ENCODE results near the gene METTL26.
A peak's percentile ranks its signal among the peaks of the same experiment; 100 is the strongest.

Gene METTL26

DNA sequence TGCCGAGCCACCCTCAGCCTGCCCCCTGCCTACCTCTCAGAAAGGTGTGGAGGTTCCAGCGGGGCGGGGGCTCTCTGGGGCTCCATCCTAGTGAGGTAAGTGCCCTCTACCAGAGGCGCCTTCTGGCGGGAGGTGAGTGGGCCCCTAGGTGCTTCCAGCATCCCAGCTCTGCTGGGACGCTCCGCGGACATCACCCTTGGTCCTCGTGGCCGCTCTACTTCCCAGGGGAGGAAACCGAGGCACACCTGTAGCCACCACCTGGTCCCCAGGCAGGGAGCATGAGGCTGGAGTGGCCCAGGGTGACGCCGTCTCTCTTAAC, 6.9 kb upstream of the METTL26 start:
- no peak for TF ChIP-seq TEAD4 (IDR thresholded peaks at IDR 0.05)
- no peak for TF ChIP-seq EGR1 (IDR thresholded peaks at IDR 0.05)
- no peak for TF ChIP-seq TAF1 (IDR thresholded peaks at IDR 0.05; ENCODE audit: low read depth)
- no peak for TF ChIP-seq NFIC (IDR thresholded peaks at IDR 0.05)
- TF ChIP-seq MAX (IDR thresholded peaks at IDR 0.05), result no peak
- TF ChIP-seq CREB1 (IDR thresholded peaks at IDR 0.05; ENCODE audit: low read depth), result no peak
- no peak for TF ChIP-seq CEBPB (IDR thresholded peaks at IDR 0.05)
- TF ChIP-seq ZBTB7A (IDR thresholded peaks at IDR 0.05; ENCODE audit: low read depth), result no peak
- no peak for TF ChIP-seq FOXM1 (IDR thresholded peaks at IDR 0.05; ENCODE audit: borderline replicate concordance, low read depth)
- no peak for TF ChIP-seq YY1 (IDR thresholded peaks at IDR 0.05; ENCODE audit: low read depth)
- TF ChIP-seq EP300 (IDR thresholded peaks at IDR 0.05; ENCODE audit: borderline replicate concordance), result no peak
- no peak for TF ChIP-seq TCF12 (IDR thresholded peaks at IDR 0.05; ENCODE audit: low read depth)
- no peak for TF ChIP-seq REST (IDR thresholded peaks at IDR 0.05; ENCODE audit: low read depth)
- TF ChIP-seq USF1 (IDR thresholded peaks at IDR 0.05), result no peak

GRCh38 chr16:642189-643049, 6.3 kb upstream of the METTL26 start:
- TF ChIP-seq TEAD4 (IDR thresholded peaks at IDR 0.05) (0 out of 2 replicates have a peak, but pooled peaks have one; percentile 15), YY1 (IDR thresholded peaks at IDR 0.05; ENCODE audit: low read depth) (peak; percentile 16; the same call in 1 of the 2 replicates), TAF1 (IDR thresholded peaks at IDR 0.05; ENCODE audit: low read depth) (no peak), ZBTB7A (IDR thresholded peaks at IDR 0.05; ENCODE audit: low read depth) (no peak), EGR1 (IDR thresholded peaks at IDR 0.05) (no peak), CREB1 (IDR thresholded peaks at IDR 0.05; ENCODE audit: low read depth) (no peak), USF1 (IDR thresholded peaks at IDR 0.05) (peak; percentile 88), MAX (IDR thresholded peaks at IDR 0.05) (peak; percentile 94)

DNA sequence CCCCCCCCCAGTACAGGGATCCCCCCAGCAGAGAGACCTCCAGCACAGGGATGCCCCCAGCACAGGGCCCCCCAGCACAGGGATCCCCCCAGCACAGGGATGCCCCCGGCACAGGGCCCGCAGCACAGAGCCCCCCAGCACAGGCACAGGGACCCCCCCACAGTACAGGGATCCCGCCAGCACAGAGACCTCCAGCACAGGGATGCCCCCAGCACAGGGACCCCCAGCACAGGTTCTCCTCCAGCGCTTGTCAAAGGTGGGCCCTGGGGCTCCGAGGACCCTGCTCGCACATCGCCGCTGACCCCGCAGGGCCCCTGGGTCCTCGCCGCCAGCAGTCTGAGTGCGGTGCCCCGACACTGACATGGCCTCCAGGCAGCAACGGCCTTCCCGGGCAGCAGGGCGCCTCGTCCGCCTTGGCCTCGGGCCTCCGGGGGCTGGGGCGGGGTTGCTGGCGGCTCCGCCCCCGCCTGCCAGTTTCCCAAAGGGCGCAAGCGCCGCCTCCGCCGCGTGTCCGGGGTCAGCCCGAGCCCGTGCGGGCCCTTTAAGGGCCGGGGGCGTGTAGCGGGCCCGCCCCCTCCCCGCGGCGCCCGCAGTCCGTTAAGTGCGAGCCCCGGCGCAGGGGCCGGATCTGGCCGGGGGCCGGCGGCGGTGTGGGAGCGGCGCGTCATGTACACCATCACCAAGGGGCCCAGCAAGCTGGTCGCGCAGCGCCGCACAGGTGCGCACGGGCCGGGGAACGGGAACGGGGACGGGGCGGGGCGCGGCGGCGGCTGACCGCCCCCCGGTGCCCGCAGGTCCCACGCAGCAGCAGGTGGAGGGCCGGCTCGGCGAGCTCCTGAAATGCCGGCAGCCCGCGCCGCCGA, 5.5 kb upstream of the METTL26 start, which contains the start of gene MCRIP2:
Gene MCRIP2, plus strand, starts transcription at position 503 of the 863 bp plus-strand sequence. Its CDS starts 164 bp downstream, at position 667.
- TF ChIP-seq TEAD4 (IDR thresholded peaks at IDR 0.05) (no peak), ZBTB7A (IDR thresholded peaks at IDR 0.05; ENCODE audit: low read depth) (0 out of 2 replicates have a peak, but pooled peaks have one; percentile 52), EP300 (IDR thresholded peaks at IDR 0.05; ENCODE audit: borderline replicate concordance) (no peak), YY1 (IDR thresholded peaks at IDR 0.05; ENCODE audit: low read depth) (peak; percentile 79), NFIC (IDR thresholded peaks at IDR 0.05) (peak; percentile 25; the same call in 1 of the 2 replicates), RAD21 (IDR thresholded peaks at IDR 0.05; ENCODE audit: low read depth) (no peak), TCF12 (IDR thresholded peaks at IDR 0.05; ENCODE audit: low read depth) (peak; percentile 34; the same call in 1 of the 2 replicates), MAX (IDR thresholded peaks at IDR 0.05) (peak; percentile 79), EGR1 (IDR thresholded peaks at IDR 0.05) (peak; percentile 90), CREB1 (IDR thresholded peaks at IDR 0.05; ENCODE audit: low read depth) (no peak), TAF1 (IDR thresholded peaks at IDR 0.05; ENCODE audit: low read depth) (peak; percentile 55; the same call in 1 of the 2 replicates), REST (IDR thresholded peaks at IDR 0.05; ENCODE audit: low read depth) (no peak)

GRCh38 chr16:640614-641013, 4.5 kb upstream of the METTL26 start:
- TF ChIP-seq RAD21 (IDR thresholded peaks at IDR 0.05; ENCODE audit: low read depth) (no peak), USF1 (IDR thresholded peaks at IDR 0.05) (no peak)
